ENCODE results near the gene MYOZ3. TPM values are rescaled to one million over a fixed set of nuclear protein-coding genes. Genes with fewer than 3 reads are reported as not detected.

The MYOZ3 gene
- total and polyA plus RNA-seq, 10 of the 15 experiments (the other 5 are each of a cell fraction or from before 2014, with no cell fraction given): 0.04 to 1.1 (median 0.10) TPM; not detected in 4

GRCh38 chr5:150627731-150628545 is 33.1 kb upstream of the MYOZ3 start:
- Histone ChIP-seq H2AFZ (ENCODE audit: control insufficient read depth, low read depth, low read length) (no peak overlapping the region), H3K27me3 (replicated peaks in 1 of 2; ENCODE audit: control insufficient read depth in 2 of 2, insufficient read depth in 2 of 2, low read length in 1 of 2) (no peaks in the 10 kb centered on the region), H3K27ac (ENCODE audit: control insufficient read depth, insufficient read depth) (no peak overlapping the region), H3K4me3 (peak overlapping the region; percentile 91; the same call in 1 of the 2 replicates), H3K9ac (ENCODE audit: control insufficient read depth, insufficient read depth, low read length) (no peak overlapping the region; the same call in 1 of the 2 replicates), H3K79me2 (ENCODE audit: control insufficient read depth, insufficient read depth, low read length) (peaks cover 35% of the 10 kb centered on the region), H3K4me1 (ENCODE audit: control insufficient read depth, insufficient read depth, low read length) (peaks cover 28% of the 10 kb centered on the region), H4K20me1 (ENCODE audit: control insufficient read depth, insufficient read depth) (no peaks in the 10 kb centered on the region), H3K36me3 (ENCODE audit: control insufficient read depth in 2 of 2, insufficient read depth in 2 of 2, low read length in 1 of 2) (no peaks in the 10 kb centered on the region), H3K9me3 (replicated peaks; ENCODE audit: control insufficient read depth, insufficient read depth, low read length) (no peaks in the 10 kb centered on the region), H3K4me2 (ENCODE audit: control insufficient read depth, insufficient read depth) (peak overlapping the region; percentile 73)
- CTCF ChIA-PET: interaction anchor here (0.7 to 3.2 kb wide), 4 partner anchors 15 to 171 kb away, joined by 3 to 17 read pairs (median 10); no protein-coding TSS in a partner anchor
- 97% methylated on average over 5 of the region's 5 CpGs for WGBS (ENCODE audit: insufficient coverage, insufficient replicate concordance, low lambda C conversion rate, missing lambda C conversion rate)
- no peak for DNase-seq (ENCODE audit: low read depth, low spot score)
- TSS peak; percentile 35 for BruUV-seq (replicated peaks)
- RAD21 ChIA-PET (ENCODE audit: unreplicated experiment): interaction anchor here (1.3 to 1.8 kb wide), 4 partner anchors 26 to 68 kb away, joined by 4 to 5 read pairs (median 5); no protein-coding TSS in a partner anchor
- intact Hi-C loops (cut with micrococcal nuclease; ENCODE audit: unreplicated experiment): loop anchor here (10.0 kb wide), 1 partner anchor 173 kb away; no protein-coding TSS in a partner anchor
- in situ Hi-C loops (cut with MboI): no loop called here
- SMC1A ChIA-PET (ENCODE audit: uncharacterized antibody, unreplicated experiment): interaction anchor here (0.6 to 3.1 kb wide), 4 partner anchors 23 to 130 kb away, joined by 3 to 21 read pairs (median 10); partner anchors contain the start of gene DCTN4
- TF ChIP-seq MXI1 (IDR thresholded peaks at IDR 0.05; ENCODE audit: low read depth, low read length) (no peak), RUNX3 (IDR thresholded peaks at IDR 0.05; ENCODE audit: low read length) (peak; percentile 24; the same call in 1 of the 2 replicates)
- ATAC-seq: no peak
- POLR2A ChIA-PET: no interaction called here
- no peak for FAIRE-seq

GRCh38 chr5:150628936-150629485 is 32.0 kb upstream of the MYOZ3 start:
- intact Hi-C loops (cut with micrococcal nuclease; ENCODE audit: unreplicated experiment) (loop anchor here (10.0 kb wide), 1 partner anchor 174 kb away; no protein-coding TSS in a partner anchor), in situ Hi-C loops (cut with MboI) (no loop called here)
- no peak for DNase-seq (ENCODE audit: low read depth, low spot score)
- ChIA-PET RAD21 (ENCODE audit: unreplicated experiment) (interaction anchor here (1.3 to 1.8 kb wide), 4 partner anchors 25 to 69 kb away, joined by 4 to 5 read pairs (median 5); no protein-coding TSS in a partner anchor), CTCF (interaction anchor here (0.7 kb wide), 1 partner anchor 172 kb away, joined by 3 read pairs; no protein-coding TSS in a partner anchor), POLR2A (no interaction called here), SMC1A (ENCODE audit: uncharacterized antibody, unreplicated experiment) (interaction anchor here (0.6 to 1.0 kb wide), 2 partner anchors 29 to 129 kb away, joined by 3 read pairs; partner anchors contain the start of gene DCTN4)
- peaks cover 18% of the 10 kb centered on the region for H3K4me1 ChIP-seq (ENCODE audit: control insufficient read depth, insufficient read depth, low read length)
- peaks cover 35% of the 10 kb centered on the region for H3K79me2 ChIP-seq (ENCODE audit: control insufficient read depth, insufficient read depth, low read length)
- FAIRE-seq: no peak
- no peak overlapping the region; the same call in 1 of the 2 replicates for H3K9ac ChIP-seq (ENCODE audit: control insufficient read depth, insufficient read depth, low read length)
- no TSS peak for BruUV-seq (replicated peaks)
- no peaks in the 10 kb centered on the region for H3K27me3 ChIP-seq (replicated peaks in 1 of 2; ENCODE audit: control insufficient read depth in 2 of 2, insufficient read depth in 2 of 2, low read length in 1 of 2)
- no peak overlapping the region for H3K4me3 ChIP-seq
- no peaks in the 10 kb centered on the region for H3K9me3 ChIP-seq (replicated peaks; ENCODE audit: control insufficient read depth, insufficient read depth, low read length)
- no peak overlapping the region for H2AFZ ChIP-seq (ENCODE audit: control insufficient read depth, low read depth, low read length)
- H3K4me2 ChIP-seq (ENCODE audit: control insufficient read depth, insufficient read depth): peak overlapping the region; percentile 38
- no peaks in the 10 kb centered on the region for H3K36me3 ChIP-seq (ENCODE audit: control insufficient read depth in 2 of 2, insufficient read depth in 2 of 2, low read length in 1 of 2)
- H4K20me1 ChIP-seq (ENCODE audit: control insufficient read depth, insufficient read depth): no peaks in the 10 kb centered on the region
- ATAC-seq: no peak
- WGBS (ENCODE audit: insufficient coverage, insufficient replicate concordance, low lambda C conversion rate, missing lambda C conversion rate): 81% methylated on average over 12 of the region's 12 CpGs
- no peak overlapping the region for H3K27ac ChIP-seq (ENCODE audit: control insufficient read depth, insufficient read depth)
- TF ChIP-seq SPI1 (IDR thresholded peaks at IDR 0.05; ENCODE audit: borderline replicate concordance, insufficient read depth, low read depth, low read length) (no peak), CBFB (IDR thresholded peaks at IDR 0.05; ENCODE audit: low read depth) (no peak), SP1 (IDR thresholded peaks at IDR 0.05; ENCODE audit: low read depth, low read length) (no peak), TCF3 (IDR thresholded peaks at IDR 0.05; ENCODE audit: borderline replicate concordance, insufficient read depth, low read depth, low read length) (no peak), ZNF687 (IDR thresholded peaks at IDR 0.05) (no peak), NFYB (IDR thresholded peaks at IDR 0.05; ENCODE audit: insufficient read depth, low read depth, low read length) (no peak), JUND (IDR thresholded peaks at IDR 0.05; ENCODE audit: low read depth, low read length) (no peak), ZZZ3 (IDR thresholded peaks at IDR 0.05; ENCODE audit: control insufficient read depth, insufficient read length, low read depth) (no peak), SIX5 (IDR thresholded peaks at IDR 0.05; ENCODE audit: low read depth, low read length, severe bottlenecking) (no peak)
